ENCODE measurements around the gene YPEL1. TPM values are rescaled to one million over a fixed set of nuclear protein-coding genes. Genes with fewer than 3 reads are reported as not detected.
A peak's percentile ranks its signal among the peaks of the same experiment; 100 is the strongest.

YPEL1 gene
- polyA plus RNA-seq, 3 donors, result 1.0 to 2.3 (median 2.0) TPM

DNA sequence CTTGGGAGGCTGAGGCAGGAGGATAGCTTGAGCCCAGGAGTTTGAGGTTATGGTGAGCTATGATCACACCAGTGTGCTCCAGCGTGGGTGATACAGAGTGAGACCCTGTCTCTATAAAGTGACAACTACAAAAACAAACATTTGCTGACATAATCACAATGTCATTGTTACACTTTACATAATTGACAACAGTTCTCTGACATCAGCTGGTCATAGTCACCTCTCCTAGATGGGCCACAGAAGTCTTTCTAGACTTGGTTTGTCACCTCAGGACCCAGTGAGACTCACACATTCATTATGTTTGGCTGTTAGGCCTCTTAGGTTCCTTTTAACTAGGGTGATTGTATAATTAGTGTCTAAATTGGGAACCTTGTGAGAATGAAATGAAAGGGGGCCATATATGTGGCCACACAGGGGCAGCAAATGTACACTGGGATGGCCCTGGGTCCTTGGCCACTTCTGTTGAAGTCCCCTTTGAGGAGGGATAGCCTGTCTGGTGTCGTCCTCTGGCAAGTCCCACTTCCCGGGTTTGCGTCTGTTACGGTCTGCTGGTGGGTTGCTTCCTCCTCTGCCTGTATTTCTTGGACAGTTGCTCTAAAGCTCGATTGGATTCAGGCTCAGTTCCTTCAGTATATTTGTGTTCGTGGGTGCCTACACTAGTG, 75.6 kb downstream of the YPEL1 start:
- H3K4me1 ChIP-seq (ENCODE audit: control insufficient read depth in 1 of 2, insufficient read depth in 2 of 2, low read length in 2 of 2), result peaks cover 14 to 21% of the 10 kb centered on the region in 2 donors
- H3K4me2 ChIP-seq (replicated peaks; ENCODE audit: extremely low read depth, low read length, poor library complexity, severe bottlenecking), result no peak overlapping the region
- DNase-seq, result no peak
- WGBS (ENCODE audit: insufficient coverage), result 82% methylated on average over 6 of the region's 7 CpGs
- intact Hi-C loops (cut with micrococcal nuclease), result loop anchor here in 1 of 2 donors (10.0 kb wide), 1 partner anchor 275 kb away; no protein-coding TSS in a partner anchor
- peaks cover 0 to 3% of the 10 kb centered on the region in 2 donors for H3K27me3 ChIP-seq (ENCODE audit: control insufficient read depth in 2 of 2, insufficient read depth in 2 of 2, low read length in 2 of 2)
- no peak overlapping the region for H3K9ac ChIP-seq (ENCODE audit: insufficient read depth, low read length, poor library complexity, severe bottlenecking)
- H4K20me1 ChIP-seq (ENCODE audit: insufficient read depth, low read length), result no peaks in the 10 kb centered on the region
- H3K4me3 ChIP-seq (replicated peaks in 1 of 3; ENCODE audit: low read depth in 2 of 3, low read length in 3 of 3), result no peak overlapping the region
- Mint-ChIP-seq H3K4me3 (no peak overlapping the region), H3K4me1 (peaks cover 20% of the 10 kb centered on the region), H3K27me3 (ENCODE audit: low read depth in 3 of 3) (peaks cover 6 to 10% (median 7%) of the 10 kb centered on the region in 3 donors), H3K36me3 (no peaks in the 10 kb centered on the region), H3K9me3 (peaks cover 0 to 5% (median 0%) of the 10 kb centered on the region in 7 donors), H3K27ac (no peak overlapping the region)
- no peak overlapping the region for H2AFZ ChIP-seq (ENCODE audit: insufficient read depth, low read depth, low read length, poor library complexity, severe bottlenecking)
- H3K79me2 ChIP-seq (ENCODE audit: insufficient read depth, low read length), result no peaks in the 10 kb centered on the region
- no peak overlapping the region for H3K27ac ChIP-seq (ENCODE audit: low read depth in 1 of 2, low read length in 2 of 2)
- TF ChIP-seq, protein P1, sequence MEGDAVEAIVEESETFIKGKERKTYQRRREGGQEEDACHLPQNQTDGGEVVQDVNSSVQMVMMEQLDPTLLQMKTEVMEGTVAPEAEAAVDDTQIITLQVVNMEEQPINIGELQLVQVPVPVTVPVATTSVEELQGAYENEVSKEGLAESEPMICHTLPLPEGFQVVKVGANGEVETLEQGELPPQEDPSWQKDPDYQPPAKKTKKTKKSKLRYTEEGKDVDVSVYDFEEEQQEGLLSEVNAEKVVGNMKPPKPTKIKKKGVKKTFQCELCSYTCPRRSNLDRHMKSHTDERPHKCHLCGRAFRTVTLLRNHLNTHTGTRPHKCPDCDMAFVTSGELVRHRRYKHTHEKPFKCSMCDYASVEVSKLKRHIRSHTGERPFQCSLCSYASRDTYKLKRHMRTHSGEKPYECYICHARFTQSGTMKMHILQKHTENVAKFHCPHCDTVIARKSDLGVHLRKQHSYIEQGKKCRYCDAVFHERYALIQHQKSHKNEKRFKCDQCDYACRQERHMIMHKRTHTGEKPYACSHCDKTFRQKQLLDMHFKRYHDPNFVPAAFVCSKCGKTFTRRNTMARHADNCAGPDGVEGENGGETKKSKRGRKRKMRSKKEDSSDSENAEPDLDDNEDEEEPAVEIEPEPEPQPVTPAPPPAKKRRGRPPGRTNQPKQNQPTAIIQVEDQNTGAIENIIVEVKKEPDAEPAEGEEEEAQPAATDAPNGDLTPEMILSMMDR (IDR thresholded peaks at IDR 0.05), result no peak
- no peaks in the 10 kb centered on the region for H3K9me3 ChIP-seq (replicated peaks in 1 of 2; ENCODE audit: control insufficient read depth in 1 of 2, insufficient read depth in 1 of 2, low read length in 2 of 2)
- no peaks in the 10 kb centered on the region for H3K36me3 ChIP-seq (replicated peaks in 1 of 2; ENCODE audit: control insufficient read depth in 1 of 2, insufficient read depth in 2 of 2, low read length in 2 of 2)

DNA sequence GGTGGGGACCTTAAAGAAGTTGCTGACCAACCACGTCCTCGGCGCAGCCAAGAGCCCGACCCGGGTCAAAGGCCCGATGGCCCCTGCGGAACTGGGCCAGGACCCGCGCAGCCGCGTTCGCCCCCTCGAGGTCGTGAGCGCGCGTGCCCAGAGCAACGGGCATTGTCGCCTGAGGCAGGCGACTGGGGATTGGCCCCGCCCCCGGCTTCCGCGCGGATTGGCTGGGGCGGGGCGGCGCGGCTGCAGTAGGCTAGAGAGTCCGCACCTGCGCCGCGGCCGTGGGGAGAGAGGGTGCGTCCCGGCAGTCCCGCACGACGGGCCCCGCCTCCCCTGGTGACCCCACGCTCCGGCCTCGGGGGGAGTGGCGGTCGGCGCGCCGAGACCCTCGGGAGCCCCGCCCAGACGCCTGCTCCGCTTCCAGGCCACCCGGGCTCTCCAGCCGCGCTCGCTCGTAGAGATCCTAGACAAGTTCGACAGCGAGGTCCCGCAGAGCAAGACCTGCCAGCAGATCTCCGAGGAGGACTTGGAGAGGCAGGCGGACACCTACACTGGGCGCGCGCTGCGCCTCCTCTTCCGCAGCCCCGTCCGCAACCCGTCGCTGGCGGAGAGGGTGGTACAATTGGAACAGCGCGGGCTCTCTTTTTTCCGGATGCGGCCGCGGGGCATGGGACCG, 78.1 kb downstream of the YPEL1 start:
- Histone ChIP-seq H3K4me1 (ENCODE audit: control insufficient read depth in 1 of 2, insufficient read depth in 2 of 2, low read length in 2 of 2) (peaks cover 18 to 30% of the 10 kb centered on the region in 2 donors), H3K27ac (ENCODE audit: low read depth in 1 of 2, low read length in 2 of 2) (no peak overlapping the region), H3K4me2 (replicated peaks; ENCODE audit: extremely low read depth, low read length, poor library complexity, severe bottlenecking) (peak overlapping the region; percentile 97), H3K79me2 (ENCODE audit: insufficient read depth, low read length) (no peaks in the 10 kb centered on the region), H3K4me3 (replicated peaks in 1 of 3; ENCODE audit: low read depth in 2 of 3, low read length in 3 of 3) (peak overlapping the region; percentile 27 to 81 (median 64)), H3K36me3 (replicated peaks in 1 of 2; ENCODE audit: control insufficient read depth in 1 of 2, insufficient read depth in 2 of 2, low read length in 2 of 2) (no peaks in the 10 kb centered on the region), H3K9ac (ENCODE audit: insufficient read depth, low read length, poor library complexity, severe bottlenecking) (peak overlapping the region; percentile 46), H3K27me3 (ENCODE audit: control insufficient read depth in 2 of 2, insufficient read depth in 2 of 2, low read length in 2 of 2) (peaks cover 0 to 3% of the 10 kb centered on the region in 2 donors), H2AFZ (ENCODE audit: insufficient read depth, low read depth, low read length, poor library complexity, severe bottlenecking) (peak overlapping the region; percentile 98), H4K20me1 (ENCODE audit: insufficient read depth, low read length) (no peaks in the 10 kb centered on the region), H3K9me3 (replicated peaks in 1 of 2; ENCODE audit: control insufficient read depth in 1 of 2, insufficient read depth in 1 of 2, low read length in 2 of 2) (no peaks in the 10 kb centered on the region)
- peaks cover 6 to 10% (median 7%) of the 10 kb centered on the region in 3 donors for H3K27me3 Mint-ChIP-seq (ENCODE audit: low read depth in 3 of 3)
- peak overlapping the region; percentile 88 to 92 for H3K4me3 Mint-ChIP-seq
- intact Hi-C loops (cut with micrococcal nuclease), result loop anchor here in 1 of 2 donors (10.0 kb wide), 1 partner anchor 277 kb away; no protein-coding TSS in a partner anchor
- TF ChIP-seq, protein P1 (IDR thresholded peaks at IDR 0.05), result peak; percentile 49
- peak overlapping the region in 1 of 7 donors; percentile 50 for H3K27ac Mint-ChIP-seq
- H3K4me1 Mint-ChIP-seq, result peaks cover 22% of the 10 kb centered on the region
- peaks cover 0 to 5% (median 0%) of the 10 kb centered on the region in 7 donors for H3K9me3 Mint-ChIP-seq
- peak; percentile 61 to 82 (median 74) for DNase-seq
- WGBS (ENCODE audit: insufficient coverage), result under 1% methylated on average over 78 of the region's 79 CpGs
- no peaks in the 10 kb centered on the region for H3K36me3 Mint-ChIP-seq

Measured in CD14-positive monocyte (primary cell).